ENCODE measurements around the gene ATP11B.

ATP11B gene

GRCh38 chr3:182949688-182950087 lies 156.4 kb downstream of the ATP11B start:
- no peak for DNase-seq (ENCODE audit: low read depth in 3 of 3)

GRCh38 chr3:182954553-182955235 lies 161.4 kb downstream of the ATP11B start:
- no peak for DNase-seq (ENCODE audit: low read depth in 3 of 3)

- DNase-seq (ENCODE audit: low read depth in 3 of 3): no peak
Observed at GRCh38 chr3:182957226-182957625, 163.9 kb downstream of the ATP11B start.

DNA sequence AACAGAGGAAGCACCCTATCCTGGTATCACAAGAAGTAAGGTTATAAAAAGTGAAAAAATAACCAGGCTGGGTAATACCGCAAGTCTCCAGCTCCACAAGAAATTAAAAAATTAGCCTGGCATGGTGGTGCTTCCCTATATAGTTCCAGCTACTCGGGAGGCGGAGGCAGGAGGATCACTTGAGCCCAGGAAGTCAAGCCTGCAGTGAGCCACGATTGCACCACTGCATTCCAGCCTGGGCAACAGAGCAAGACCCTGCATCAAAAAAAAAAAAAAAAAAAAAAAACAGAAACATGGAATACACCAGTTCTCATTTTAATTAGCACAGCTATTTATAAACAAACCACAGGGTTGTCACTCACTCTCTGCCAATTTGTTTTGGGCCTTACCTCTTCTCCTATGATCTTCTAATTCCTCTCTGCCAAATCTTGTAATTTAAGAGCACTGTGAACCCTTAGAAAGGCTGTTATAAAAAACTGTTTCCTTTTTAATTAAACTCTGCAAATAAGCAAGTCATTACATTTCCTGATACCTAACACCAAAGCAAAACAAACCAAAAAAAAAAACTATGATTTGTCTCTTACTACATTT lies 164.5 kb downstream of the ATP11B start:
- DNase-seq (ENCODE audit: low read depth in 3 of 3): no peak

- DNase-seq (ENCODE audit: low read depth in 3 of 3): no peak
Observed at GRCh38 chr3:182959474-182960350, 166.4 kb downstream of the ATP11B start.

- DNase-seq (ENCODE audit: low read depth in 3 of 3): no peak
Observed at GRCh38 chr3:182962166-182962565, 168.9 kb downstream of the ATP11B start.

DNA sequence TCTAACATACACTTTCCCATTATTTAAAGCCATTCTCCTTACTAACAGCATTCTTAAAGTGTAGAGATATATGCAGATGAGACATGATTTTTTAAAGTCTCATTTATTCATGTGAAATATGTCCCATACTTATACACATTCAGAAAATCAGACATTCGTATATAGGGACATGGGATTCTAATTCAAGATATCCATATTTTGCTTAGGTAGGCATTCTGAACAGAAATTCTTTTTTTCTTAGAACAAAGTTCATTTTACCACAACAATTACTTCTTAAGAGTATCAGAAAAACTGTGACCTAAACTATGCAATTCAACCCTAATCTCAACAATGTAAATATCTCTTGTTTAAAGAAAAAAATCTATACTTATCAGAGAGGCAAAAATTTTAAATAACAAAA lies 170.9 kb downstream of the ATP11B start:
- DNase-seq (ENCODE audit: low read depth in 3 of 3): no peak

GRCh38 chr3:182965861-182966366 lies 172.6 kb downstream of the ATP11B start:
- DNase-seq (ENCODE audit: low read depth in 3 of 3): no peak

DNA sequence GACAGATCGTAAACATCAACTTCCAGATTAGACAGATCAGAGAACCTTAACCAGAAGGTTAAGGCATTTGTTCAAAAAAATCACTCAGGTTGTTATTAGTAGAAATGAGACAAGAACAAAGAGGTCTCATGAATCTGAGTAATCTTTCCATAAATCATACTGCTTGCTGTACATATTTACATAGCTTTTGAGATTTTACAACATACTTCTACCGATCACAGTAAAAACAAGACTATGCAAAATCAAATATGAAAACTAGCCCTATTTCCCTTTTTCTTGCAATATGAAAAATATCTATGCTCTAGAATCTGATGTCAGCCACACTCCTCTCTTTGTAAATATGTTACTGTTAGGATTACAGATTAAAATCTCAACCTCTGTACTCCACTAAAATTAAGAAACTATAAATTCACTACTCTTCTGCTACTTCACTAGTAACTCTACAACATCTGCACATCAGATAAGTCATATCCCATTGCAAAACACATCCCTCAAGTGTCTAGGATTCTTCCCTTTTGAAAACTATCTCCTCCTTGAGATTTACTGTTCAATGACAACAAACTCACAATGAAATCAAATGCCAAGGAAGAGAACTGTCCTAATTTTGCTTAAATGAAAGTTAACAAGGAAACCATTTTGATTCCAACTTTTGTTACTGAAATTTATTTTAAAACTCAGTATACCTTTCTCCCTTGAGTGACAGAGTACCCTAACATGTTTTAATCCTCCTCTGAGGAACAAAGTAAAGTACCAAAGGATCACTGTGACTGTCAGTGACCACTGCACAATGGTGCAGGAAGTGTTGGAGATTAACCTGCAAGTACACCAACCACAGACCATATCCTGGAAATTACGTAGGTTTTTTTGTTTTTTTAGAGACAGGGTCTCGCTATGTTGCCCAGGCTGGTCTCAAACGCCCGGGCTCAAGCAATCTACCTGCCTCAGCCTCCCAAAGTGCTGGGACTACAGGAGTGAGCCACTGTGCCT lies 174.2 kb downstream of the ATP11B start:
- no peak for DNase-seq (ENCODE audit: low read depth in 3 of 3)

GRCh38 chr3:182969277-182969676 lies 176.0 kb downstream of the ATP11B start:
- DNase-seq (ENCODE audit: low read depth in 3 of 3): no peak

GRCh38 chr3:182969853-182970252 lies 176.5 kb downstream of the ATP11B start:
- no peak for DNase-seq (ENCODE audit: low read depth in 3 of 3)

GRCh38 chr3:182970811-182971418 lies 177.6 kb downstream of the ATP11B start:
- DNase-seq (ENCODE audit: low read depth in 3 of 3): no peak

All from stimulated activated CD4-positive, alpha-beta T cell treated with anti-CD3 and anti-CD28 coated beads, TNF-alpha, amount 100 ng/mL, for 24 hours (primary cell).